ENCODE results near the gene ZNG1A.
"Not testable (repeated sequence)": the region's sequence is repeated elsewhere in the genome, so short reads cannot be mapped to it uniquely, and the experiment has no call there.

ZNG1A gene

DNA sequence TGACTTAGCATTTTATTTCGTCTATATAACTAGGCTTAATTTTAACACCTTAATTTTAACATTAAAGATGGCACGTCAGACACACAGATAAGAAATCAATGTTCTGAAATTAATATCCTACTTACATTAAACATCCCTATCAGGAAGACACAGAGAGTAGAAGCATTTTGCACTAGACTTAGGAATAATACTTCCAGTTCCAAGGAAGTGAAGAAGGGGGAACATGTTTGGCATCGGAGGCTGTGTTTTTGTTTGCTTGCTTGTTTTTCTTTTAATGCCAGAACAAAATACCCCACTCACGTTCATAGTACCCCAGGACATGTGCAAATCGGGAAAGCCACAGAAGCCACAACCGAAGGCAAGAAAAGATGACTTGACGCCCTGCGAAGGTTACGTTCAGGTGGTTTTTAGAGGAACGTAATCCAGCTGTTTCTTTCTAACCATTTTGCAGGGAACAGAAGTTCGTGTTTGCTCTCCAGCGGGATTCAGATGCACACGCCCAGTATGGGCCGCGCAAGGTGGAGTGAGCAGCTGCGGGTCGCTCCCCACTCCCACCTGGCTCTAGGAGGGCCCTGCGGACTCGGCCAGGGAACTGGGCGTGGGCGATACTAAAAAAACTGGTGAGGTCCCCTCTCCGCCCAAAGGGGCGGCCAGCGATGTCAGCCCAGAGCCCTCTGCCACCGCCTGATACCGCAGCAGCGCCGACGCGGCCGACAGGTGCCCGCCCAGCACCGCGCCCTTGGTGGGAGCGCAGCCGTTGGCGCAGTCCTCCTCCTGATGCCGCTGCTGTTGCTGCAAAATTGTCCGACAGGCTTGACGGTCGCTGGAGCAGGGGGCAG, 62.4 kb downstream of the ZNG1A start:
- H3K9me3 Mint-ChIP-seq; H3K36me3 Mint-ChIP-seq (ENCODE audit: low read depth); H3K27ac Mint-ChIP-seq: not testable (repeated sequence)
- Mint-ChIP-seq H3K4me1 (ENCODE audit: low read depth) (peaks cover 18% of the 10 kb centered on the region), H3K27me3 (ENCODE audit: low read depth) (peaks cover 51% of the 10 kb centered on the region), H3K4me3 (peak overlapping the region; percentile 17)

DNA sequence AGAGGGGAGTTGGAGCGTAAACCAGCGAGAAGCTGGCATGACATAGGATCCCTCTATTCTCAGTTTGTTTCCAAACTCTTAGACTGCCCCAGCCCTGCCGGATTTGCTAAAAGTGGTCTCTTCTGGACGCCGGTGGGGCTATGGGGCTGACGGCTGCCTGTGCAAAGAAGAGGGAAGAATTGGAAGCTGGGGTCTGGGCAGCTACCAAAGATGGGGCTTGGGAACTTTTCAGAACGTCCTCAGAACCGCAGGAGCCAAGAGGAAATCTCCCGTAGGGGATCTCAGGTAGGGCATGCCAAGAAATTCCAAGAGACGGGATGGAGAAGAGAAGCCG, 63.8 kb downstream of the ZNG1A start:
- Mint-ChIP-seq H3K4me3 (peak overlapping the region; percentile 73), H3K4me1 (ENCODE audit: low read depth) (peaks cover 18% of the 10 kb centered on the region), H3K27me3 (ENCODE audit: low read depth) (peaks cover 51% of the 10 kb centered on the region), H3K27ac (peak overlapping the region; percentile 58)
- H3K9me3 Mint-ChIP-seq; H3K36me3 Mint-ChIP-seq (ENCODE audit: low read depth): not testable (repeated sequence)

GRCh38 chr9:114267-115117, 64.4 kb downstream of the ZNG1A start:
- H3K36me3 Mint-ChIP-seq (ENCODE audit: low read depth); H3K9me3 Mint-ChIP-seq: not testable (repeated sequence)
- H3K27ac Mint-ChIP-seq: peak overlapping the region; percentile 58
- peaks cover 18% of the 10 kb centered on the region for H3K4me1 Mint-ChIP-seq (ENCODE audit: low read depth)
- peaks cover 55% of the 10 kb centered on the region for H3K27me3 Mint-ChIP-seq (ENCODE audit: low read depth)
- H3K4me3 Mint-ChIP-seq: peak overlapping the region; percentile 73

GRCh38 chr9:113468-114266, 65.2 kb downstream of the ZNG1A start:
- not testable (repeated sequence) for H3K9me3 Mint-ChIP-seq; H3K36me3 Mint-ChIP-seq (ENCODE audit: low read depth)
- Mint-ChIP-seq H3K4me1 (ENCODE audit: low read depth) (peaks cover 18% of the 10 kb centered on the region), H3K4me3 (peak overlapping the region; percentile 65), H3K27ac (peak overlapping the region; percentile 55), H3K27me3 (ENCODE audit: low read depth) (peaks cover 59% of the 10 kb centered on the region)

DNA sequence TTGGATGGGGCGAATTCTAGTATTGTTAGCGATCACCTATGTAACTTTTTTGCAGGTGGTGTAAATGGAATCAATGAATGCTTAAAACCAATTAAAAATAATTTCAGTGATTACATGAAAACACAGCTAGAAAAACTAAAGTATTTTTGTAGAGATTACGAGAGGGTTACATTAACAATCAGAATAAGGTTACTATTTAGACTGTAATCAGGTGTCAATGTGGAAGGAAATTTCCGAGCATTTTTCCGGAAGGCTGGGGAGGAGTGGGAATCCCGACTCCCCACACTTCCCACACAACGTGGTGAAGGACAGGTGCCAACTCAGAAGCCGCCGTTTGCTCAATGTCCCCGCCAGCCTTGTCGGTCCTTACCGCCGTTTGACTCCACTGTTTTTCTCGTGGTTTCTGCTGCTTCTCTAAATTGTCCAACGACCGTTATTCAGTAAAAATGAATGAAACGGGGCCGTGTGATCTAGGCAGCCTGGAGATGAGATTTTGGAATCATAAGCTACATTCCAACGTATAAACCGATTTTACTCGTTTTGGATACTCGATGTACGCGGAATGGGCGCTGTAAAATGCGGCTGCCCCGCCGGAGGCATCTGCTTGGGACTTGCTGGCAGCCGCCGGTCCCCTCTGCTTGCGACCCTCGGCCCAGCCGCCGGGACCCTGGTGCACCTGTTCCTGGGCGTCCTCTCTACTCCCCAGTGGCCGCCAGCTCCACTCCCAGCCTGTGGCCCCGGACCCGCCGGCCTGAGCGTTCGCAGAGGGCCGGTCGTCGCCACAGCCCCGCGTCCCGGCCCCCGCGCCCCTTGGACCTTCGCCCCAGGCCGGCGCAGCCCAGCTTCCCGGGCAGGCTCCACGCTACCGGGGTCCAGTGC, 66.0 kb downstream of the ZNG1A start:
- H3K9me3 Mint-ChIP-seq: not testable (repeated sequence)
- peak overlapping the region; percentile 45 for H3K27ac Mint-ChIP-seq

GRCh38 chr9:110672-111071, 68.2 kb downstream of the ZNG1A start:
- not testable (repeated sequence) for H3K9me3 Mint-ChIP-seq; H3K27ac Mint-ChIP-seq; H3K4me3 Mint-ChIP-seq; H3K36me3 Mint-ChIP-seq (ENCODE audit: low read depth)
- Mint-ChIP-seq H3K4me1 (ENCODE audit: low read depth) (peaks cover 13% of the 10 kb centered on the region), H3K27me3 (ENCODE audit: low read depth) (peaks cover 54% of the 10 kb centered on the region)

More for the DNA sequence above, 66.0 kb downstream of the ZNG1A start:
- H3K36me3 Mint-ChIP-seq (ENCODE audit: low read depth); H3K4me3 Mint-ChIP-seq: not testable (repeated sequence)
- Mint-ChIP-seq H3K4me1 (ENCODE audit: low read depth) (peaks cover 16% of the 10 kb centered on the region), H3K27me3 (ENCODE audit: low read depth) (peaks cover 56% of the 10 kb centered on the region)

GRCh38 chr9:109540-109939, 69.3 kb downstream of the ZNG1A start:
- H3K27me3 Mint-ChIP-seq (ENCODE audit: low read depth): peaks cover 46% of the 10 kb centered on the region
- H3K36me3 Mint-ChIP-seq (ENCODE audit: low read depth): not testable (repeated sequence)

DNA sequence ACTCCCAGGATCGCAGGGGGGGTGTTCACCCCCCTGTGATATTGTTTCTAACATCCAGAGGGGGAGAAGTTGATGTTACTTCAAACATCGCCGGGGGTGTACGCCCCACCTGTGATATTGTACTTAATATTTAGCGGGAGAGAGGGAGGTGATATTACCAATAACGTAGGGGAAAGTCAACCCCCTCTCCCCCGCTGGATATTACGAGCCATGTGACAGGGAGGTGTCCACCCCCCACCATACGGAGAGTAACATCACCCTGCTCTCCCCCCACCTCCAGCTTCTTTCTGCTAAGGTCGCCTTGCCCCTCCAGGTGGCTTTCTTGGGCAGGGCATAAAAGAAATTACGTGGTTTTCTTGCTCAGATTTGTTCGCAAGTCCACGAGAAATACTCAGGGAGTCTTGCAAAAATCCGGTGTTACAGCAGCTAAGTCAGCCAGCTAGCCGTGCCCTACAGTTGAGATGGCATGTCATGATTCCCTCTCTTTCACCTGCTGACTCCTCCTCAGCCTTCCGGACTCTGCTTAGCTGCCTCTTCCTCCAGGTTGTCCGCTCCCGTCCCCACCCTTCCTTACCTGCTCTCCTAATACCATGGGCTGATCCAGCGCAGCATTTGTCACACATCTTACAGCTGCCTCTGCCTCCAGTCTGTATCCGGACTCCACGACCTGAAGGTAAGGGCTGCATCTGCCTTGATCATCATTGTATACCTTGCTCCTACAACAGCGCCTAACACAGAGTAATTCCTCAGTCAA, 69.9 kb downstream of the ZNG1A start:
- not testable (repeated sequence) for H3K27ac Mint-ChIP-seq; H3K36me3 Mint-ChIP-seq (ENCODE audit: low read depth); H3K4me1 Mint-ChIP-seq (ENCODE audit: low read depth); H3K9me3 Mint-ChIP-seq; H3K4me3 Mint-ChIP-seq
- H3K27me3 Mint-ChIP-seq (ENCODE audit: low read depth): peaks cover 41% of the 10 kb centered on the region

More at GRCh38 chr9:109540-109939, 69.3 kb downstream of the ZNG1A start:
- H3K9me3 Mint-ChIP-seq; H3K4me1 Mint-ChIP-seq (ENCODE audit: low read depth); H3K27ac Mint-ChIP-seq; H3K4me3 Mint-ChIP-seq: not testable (repeated sequence)

GRCh38 chr9:105991-106390, 72.9 kb downstream of the ZNG1A start:
- not testable (repeated sequence) for H3K36me3 Mint-ChIP-seq (ENCODE audit: low read depth); H3K4me3 Mint-ChIP-seq; H3K27ac Mint-ChIP-seq; H3K9me3 Mint-ChIP-seq; H3K4me1 Mint-ChIP-seq (ENCODE audit: low read depth)
- peaks cover 29% of the 10 kb centered on the region for H3K27me3 Mint-ChIP-seq (ENCODE audit: low read depth)

DNA sequence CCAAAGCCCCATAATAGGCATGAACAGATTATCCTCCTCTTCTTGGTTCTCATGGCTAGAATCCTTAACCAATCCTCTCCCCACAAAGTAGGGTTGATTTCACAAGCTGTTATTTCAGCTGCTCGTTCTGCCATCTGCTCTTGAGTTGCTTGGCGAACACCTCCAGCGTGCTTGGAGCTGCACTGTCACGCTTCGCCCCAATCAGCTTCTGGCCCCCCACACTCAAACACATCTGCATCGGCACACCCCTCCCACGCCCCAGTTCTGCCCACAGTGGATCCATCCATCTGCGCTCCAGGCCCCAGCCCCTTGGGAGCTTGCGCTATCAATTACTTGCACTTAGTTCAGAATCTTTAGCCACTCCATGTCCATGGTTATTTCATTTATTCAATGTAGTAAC, 78.4 kb downstream of the ZNG1A start:
- H3K27me3 Mint-ChIP-seq (ENCODE audit: low read depth); H3K9me3 Mint-ChIP-seq; H3K36me3 Mint-ChIP-seq (ENCODE audit: low read depth); H3K4me1 Mint-ChIP-seq (ENCODE audit: low read depth); H3K4me3 Mint-ChIP-seq; H3K27ac Mint-ChIP-seq: not testable (repeated sequence)

DNA sequence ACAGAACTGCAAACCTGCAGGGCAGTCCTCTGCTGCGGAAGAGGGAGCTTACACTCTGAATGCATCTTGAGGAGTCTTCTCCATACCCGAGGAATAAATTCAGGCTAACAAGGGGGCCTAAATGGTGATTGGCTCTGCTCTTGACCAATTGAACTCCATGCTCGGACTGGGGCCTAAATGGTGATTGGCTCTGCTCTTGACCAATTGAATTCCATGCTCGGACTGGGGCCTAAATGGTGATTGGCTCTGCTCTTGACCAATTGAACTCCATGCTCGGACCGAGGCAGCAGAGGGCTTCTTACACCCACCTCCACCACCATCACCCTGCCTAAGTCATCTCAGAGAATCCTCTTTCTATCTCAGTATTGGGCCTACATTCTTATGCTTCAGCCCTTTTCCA, 79.0 kb downstream of the ZNG1A start:
- not testable (repeated sequence) for H3K4me1 Mint-ChIP-seq (ENCODE audit: low read depth); H3K9me3 Mint-ChIP-seq; H3K4me3 Mint-ChIP-seq; H3K36me3 Mint-ChIP-seq (ENCODE audit: low read depth); H3K27ac Mint-ChIP-seq; H3K27me3 Mint-ChIP-seq (ENCODE audit: low read depth)

DNA sequence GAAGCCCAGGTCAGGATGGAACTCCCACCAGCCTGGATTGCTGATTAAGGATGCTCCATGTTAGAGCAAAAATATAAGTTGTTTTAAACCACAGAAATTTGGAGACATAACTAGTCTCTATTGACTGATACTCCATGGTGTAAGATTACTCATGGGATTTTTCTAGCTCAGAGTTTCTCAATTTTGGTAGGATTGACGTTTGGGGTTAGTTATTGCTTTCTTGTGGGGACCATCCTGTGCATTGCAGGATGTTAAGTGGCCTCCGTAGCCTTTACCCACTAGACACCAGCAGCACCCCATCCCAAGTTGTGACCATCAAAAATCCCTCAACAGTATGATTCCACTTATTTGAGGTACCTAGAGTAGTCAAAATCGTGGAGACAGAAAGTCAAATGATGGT, 80.1 kb downstream of the ZNG1A start:
- not testable (repeated sequence) for H3K36me3 Mint-ChIP-seq (ENCODE audit: low read depth); H3K27ac Mint-ChIP-seq; H3K9me3 Mint-ChIP-seq; H3K27me3 Mint-ChIP-seq (ENCODE audit: low read depth); H3K4me3 Mint-ChIP-seq; H3K4me1 Mint-ChIP-seq (ENCODE audit: low read depth)

GRCh38 chr9:94992-95391, 83.9 kb downstream of the ZNG1A start:
- H3K9me3 Mint-ChIP-seq; H3K27me3 Mint-ChIP-seq (ENCODE audit: low read depth); H3K27ac Mint-ChIP-seq; H3K4me1 Mint-ChIP-seq (ENCODE audit: low read depth); H3K4me3 Mint-ChIP-seq; H3K36me3 Mint-ChIP-seq (ENCODE audit: low read depth): not testable (repeated sequence)

Measured in T-helper 1 cell treated with Interleukin-12 subunit alpha and Interleukin-12 subunit beta and Interleukin-4 antibody, amounts not matched to agents 30 μg/mL and 1 μg/mL, for 36 hours (primary cell).